WI38 (cell line): ENCODE measurements around the gene ZNF687.

Source experiments
- H3K4me3 ChIP-seq: 2 replicates; pipeline ENCODE4 v1.5.1; 2011; ENCODE audit warnings: low read depth, mild to moderate bottlenecking, control low read depth, low read length
- CTCF ChIP-seq: IDR thresholded peaks from 2 replicates; pipeline ENCODE4 v1.5.1; 2012; ENCODE audit warnings: low read depth, mild to moderate bottlenecking, control low read depth, low read length

The ZNF687 gene

GRCh38 chr1:151246786-151247185, 35.3 kb upstream of the ZNF687 start:
- no peak overlapping the region for H3K4me3 ChIP-seq
- TF ChIP-seq CTCF = no peak

- TF ChIP-seq CTCF = peak; percentile 79
- H3K4me3 ChIP-seq = no peak overlapping the region
Observed at GRCh38 chr1:151251656-151252470, 30.2 kb upstream of the ZNF687 start.

GRCh38 chr1:151254217-151255213, 27.6 kb upstream of the ZNF687 start, which contains the start of gene PSMD4:
Gene PSMD4, plus strand, starts transcription at chr1:151254734. Its CDS starts 49 bp downstream, at chr1:151254783.
- H3K4me3 ChIP-seq = peak within 1 kb of the TSS; percentile 84
- TF ChIP-seq CTCF = no peak

GRCh38 chr1:151255381-151255780, 26.7 kb upstream of the ZNF687 start:
- TF ChIP-seq CTCF = no peak
- peak overlapping the region; percentile 84 for H3K4me3 ChIP-seq

GRCh38 chr1:151259351-151259750, 22.7 kb upstream of the ZNF687 start:
- no peak overlapping the region for H3K4me3 ChIP-seq
- no peak for TF ChIP-seq CTCF

GRCh38 chr1:151265446-151266236, 16.5 kb upstream of the ZNF687 start:
- no peak overlapping the region for H3K4me3 ChIP-seq
- no peak for TF ChIP-seq CTCF
